Endothelial cell of umbilical vein (primary cell): Measurements from ENCODE around the gene IQSEC2. TPM values are rescaled to one million over a fixed set of nuclear protein-coding genes. Genes with fewer than 3 reads are reported as not detected.

ENCODE experiments used
- BruUV-seq: library from RNA; stranded (reverse); fragments of 400-500 nt; replicated peaks from 2 replicates; lab custom pipeline; 2021; lab: Mats Ljungman, UMichigan
- CTCF ChIA-PET: fragments of 300-600, 350-600 bp; sonication (Branson Sonifier 250); formaldehyde crosslinking; loops from one replicate; lab custom pipeline; 2021; ENCODE audit warnings: antibody characterized with exemption, inconsistent platforms; lab: Charles Lee
- POLR2A ChIA-PET: fragments of 300-600, 350-600 bp; sonication (Branson Sonifier 250); formaldehyde crosslinking; loops from one replicate; lab custom pipeline; 2021; ENCODE audit warnings: antibody characterized with exemption, inconsistent platforms; lab: Charles Lee
- DNase-seq: peaks from one replicate; pipeline ENCODE4 v3.0.0-alpha.2; 2011; ENCODE audit warnings: low read depth, low spot score
- FAIRE-seq: peaks from 2 replicates; lab custom pipeline; 2011; peaks lifted over from hg19 to GRCh38; lab: Jason Lieb, UNC
- H2AFZ ChIP-seq: 2 replicates; pipeline ENCODE4 v1.6.0; 2012; ENCODE audit warnings: low read depth, low read length, control low read depth, inconsistent platforms
- H3K27ac ChIP-seq: 2 replicates; pipeline ENCODE4 v1.5.1; 2011; ENCODE audit warnings: low read depth, mild to moderate bottlenecking, control low read depth, low read length, moderate library complexity; ENCODE audit not compliant: insufficient read depth
- H3K27me3 ChIP-seq, 2 experiments: 2 replicates each; pipeline versions ENCODE4 v1.6.0 to v1.6.1; 2011; ENCODE audit warnings: low read length in 2 of 2, mixed read lengths in 1 of 2; ENCODE audit not compliant: control insufficient read depth in 2 of 2, insufficient read depth in 2 of 2
- H3K36me3 ChIP-seq, 2 experiments: 2 replicates in 1 of 2; 3 replicates in 1 of 2; pipeline ENCODE4 v1.5.1; 2011; ENCODE audit warnings: low read length in 2 of 2, mild to moderate bottlenecking in 1 of 2, moderate library complexity in 1 of 2; ENCODE audit not compliant: control insufficient read depth in 2 of 2, insufficient read depth in 2 of 2; ENCODE audit errors: extremely low read depth in 1 of 2
- H3K4me1 ChIP-seq: 3 replicates; pipeline ENCODE4 v1.5.1; 2011; ENCODE audit warnings: mild to moderate bottlenecking, low read length; ENCODE audit not compliant: control insufficient read depth, insufficient read depth; ENCODE audit errors: extremely low read depth
- H3K4me2 ChIP-seq: 2 replicates; pipeline ENCODE4 v1.6.1; 2011; ENCODE audit warnings: low read length, control low read depth, mixed read lengths; ENCODE audit not compliant: insufficient read depth
- H3K4me3 ChIP-seq, 3 experiments: fragments of 200-600 bp in 1 of 3; sonication (generic), shearing (Covaris generic) in 1 of 3; replicated peaks in 1 of 3; 2 replicates each; pipeline ENCODE4 v1.5.1; 2011 to 2016; ENCODE audit warnings: control low read depth in 3 of 3, low read length in 3 of 3, mild to moderate bottlenecking in 2 of 3, inconsistent platforms in 1 of 3, low read depth in 1 of 3, moderate library complexity in 1 of 3; ENCODE audit not compliant: insufficient read depth in 1 of 3
- H3K79me2 ChIP-seq: 2 replicates; pipeline ENCODE4 v1.6.0; 2012; ENCODE audit warnings: low read length, inconsistent platforms; ENCODE audit not compliant: control insufficient read depth, insufficient read depth
- H3K9ac ChIP-seq: replicated peaks from 2 replicates; pipeline ENCODE3; 2011; ENCODE audit warnings: low read length, control low read depth; ENCODE audit not compliant: insufficient read depth; ENCODE audit errors: extremely low read depth
- H3K9me1 ChIP-seq: replicated peaks from 3 replicates; pipeline ENCODE4 v1.6.0; 2011; ENCODE audit warnings: mild to moderate bottlenecking, low read length; ENCODE audit not compliant: control insufficient read depth, insufficient read depth; ENCODE audit errors: extremely low read depth
- H3K9me3 ChIP-seq: replicated peaks from 2 replicates; pipeline ENCODE4 v1.5.1; 2012; ENCODE audit warnings: low read length, inconsistent platforms; ENCODE audit not compliant: control insufficient read depth, insufficient read depth
- H4K20me1 ChIP-seq: replicated peaks from 2 replicates; pipeline ENCODE3; 2011; ENCODE audit warnings: mild to moderate bottlenecking, low read length; ENCODE audit not compliant: control insufficient read depth, insufficient read depth; ENCODE audit errors: extremely low read depth
- CTCF ChIP-seq, 2 donors: IDR thresholded peaks; 1 replicate in 1 of 2; 2 replicates in 1 of 2; pipeline ENCODE4 v1.5.1; 2011; ENCODE audit warnings: low read length in 2 of 2, mild to moderate bottlenecking in 2 of 2, moderate library complexity in 2 of 2, control low read depth in 1 of 2, inconsistent platforms in 1 of 2, low read depth in 1 of 2; ENCODE audit not compliant: insufficient read depth in 1 of 2; ENCODE audit errors: extremely low read depth in 1 of 2
- EZH2 ChIP-seq: IDR thresholded peaks from 2 replicates; pipeline ENCODE4 v1.6.1; 2012; ENCODE audit warnings: borderline replicate concordance, low read depth, mild to moderate bottlenecking, moderate library complexity, low read length, inconsistent platforms; ENCODE audit not compliant: severe bottlenecking
- FOS ChIP-seq: IDR thresholded peaks from 2 replicates; pipeline ENCODE4 v1.6.1; 2011; ENCODE audit warnings: mild to moderate bottlenecking, low read length, moderate library complexity, borderline replicate concordance; ENCODE audit not compliant: insufficient read depth
- GATA2 ChIP-seq: IDR thresholded peaks from 2 replicates; pipeline ENCODE4 v1.7.0; 2011; ENCODE audit warnings: low read depth, mild to moderate bottlenecking, moderate library complexity, mixed read lengths, low read length; ENCODE audit not compliant: insufficient read length, insufficient read depth
- JUN ChIP-seq: IDR thresholded peaks from 2 replicates; pipeline ENCODE4 v1.6.1; 2011; ENCODE audit warnings: borderline replicate concordance, low read depth; ENCODE audit not compliant: insufficient read length, insufficient read depth
- MAX ChIP-seq: IDR thresholded peaks from 2 replicates; pipeline ENCODE4 v1.6.1; 2011; ENCODE audit not compliant: insufficient read depth, insufficient read length
- MYC ChIP-seq: IDR thresholded peaks from one replicate; pipeline ENCODE4 v1.6.1; 2011; ENCODE audit warnings: mild to moderate bottlenecking, low read depth, low read length
- POLR2A ChIP-seq: IDR thresholded peaks from 2 replicates; pipeline ENCODE4 v1.6.1; 2012; ENCODE audit warnings: low read depth, mild to moderate bottlenecking, control low read depth, low read length
- POLR2AphosphoS5 ChIP-seq: IDR thresholded peaks from 2 replicates; pipeline ENCODE4 v1.6.1; 2012; ENCODE audit warnings: low read depth, mild to moderate bottlenecking, control low read depth, low read length, moderate library complexity; ENCODE audit not compliant: insufficient read depth
- dilution Hi-C: fragments of 300-500 bp; cut with MboI; formaldehyde crosslinking; loops from one replicate; pipeline ENCODE4 v1.15.0; 2019; ENCODE audit warnings: low sequenced_read_pairs; ENCODE audit not compliant: extremely low pct_ligation_motif_present
- intact Hi-C: fragments of 100-400 bp; cut with micrococcal nuclease; formaldehyde crosslinking; loops from one replicate; pipeline ENCODE4 v1.10.0; 2022
- polyA plus RNA-seq, 4 experiments: library from polyadenylated mRNA; depleted of rRNA in 3 of 4; stranded (reverse) in 3 of 4; unstranded in 1 of 4; fragments of >200 nt; gene quantifications; 2 replicates each; pipeline versions ENCODE4 v1.2.1 to v1.2.3, GENCODE V29; 2011 to 2012; ENCODE audit warnings: missing spikeins in 1 of 4
- total RNA-seq: library from RNA; stranded (reverse); gene quantifications from 2 replicates; pipeline ENCODE4 v1.2.3, GENCODE V29; 2021

The IQSEC2 gene
- total and polyA plus RNA-seq, 2 donors (not counting 3 experiments of a cell fraction or from before 2014, with no cell fraction given): 5.4 to 9.9 TPM

GRCh38 chrX:53290441-53291041 is 9.2 kb upstream of the IQSEC2 start:
- no peak for TF ChIP-seq EZH2
- no peak for TF ChIP-seq POLR2A
- TF ChIP-seq GATA2: no peak
- no peak for TF ChIP-seq FOS
- TF ChIP-seq POLR2AphosphoS5: no peak
- no peak for TF ChIP-seq MAX
- no peak for TF ChIP-seq MYC
- TF ChIP-seq CTCF (IDR thresholded peaks at IDR 0.05; ENCODE audit: extremely low read depth in 1 of 2, insufficient read depth in 1 of 2, low read depth in 1 of 2, low read length in 2 of 2): no peak
- TF ChIP-seq JUN: no peak
- ChIA-PET POLR2A (no interaction called here), CTCF (interaction anchor here (1.1 to 1.4 kb wide), 2 partner anchors 10 to 22 kb away, joined by 3 read pairs; no protein-coding TSS in a partner anchor)
- no peaks in the 10 kb centered on the region for H4K20me1 ChIP-seq
- no peak overlapping the region for H3K27ac ChIP-seq
- no peak overlapping the region for H3K9ac ChIP-seq
- H3K27me3 ChIP-seq: no peaks in the 10 kb centered on the region
- H3K4me3 ChIP-seq: no peak overlapping the region
- no peaks in the 10 kb centered on the region for H3K9me3 ChIP-seq
- intact Hi-C loops (no loop called here), dilution Hi-C loops (no loop called here)
- H3K79me2 ChIP-seq: no peaks in the 10 kb centered on the region
- no peak overlapping the region for H2AFZ ChIP-seq
- DNase-seq (no peak), FAIRE-seq (no peak)
- H3K36me3 ChIP-seq: no peaks in the 10 kb centered on the region
- no peak overlapping the region for H3K4me2 ChIP-seq
- peaks cover 10% of the 10 kb centered on the region for H3K4me1 ChIP-seq
- no TSS peak for BruUV-seq
- H3K9me1 ChIP-seq: no peaks in the 10 kb centered on the region
